Dendritic cell treated with granulocyte-macrophage colony-stimulating factor and Interleukin-4, amounts not matched to agents 40 ng/mL and 50 ng/mL, for 4 days (primary cell): ENCODE results near the gene MICU1.
"Not testable (repeated sequence)": the region's sequence is repeated elsewhere in the genome, so short reads cannot be mapped to it uniquely, and the experiment has no call there.

Experiments used
- H3K27ac Mint-ChIP-seq: one replicate; pipeline ENCODE4 v1.8.0; 2022; ENCODE audit warnings: mild to moderate bottlenecking, mixed read lengths
- H3K27me3 Mint-ChIP-seq: one replicate; pipeline ENCODE4 v1.8.0; 2022; ENCODE audit warnings: mild to moderate bottlenecking, mixed read lengths
- H3K36me3 Mint-ChIP-seq: one replicate; pipeline ENCODE4 v1.8.0; 2022; ENCODE audit warnings: low read depth, mixed read lengths
- H3K4me1 Mint-ChIP-seq: one replicate; pipeline ENCODE4 v1.8.0; 2022; ENCODE audit warnings: low read depth, mixed read lengths
- H3K4me3 Mint-ChIP-seq: one replicate; pipeline ENCODE4 v1.8.0; 2022; ENCODE audit warnings: mild to moderate bottlenecking, moderate library complexity, mixed read lengths
- H3K9me3 Mint-ChIP-seq: one replicate; pipeline ENCODE4 v1.8.0; 2022; ENCODE audit warnings: mixed read lengths
- intact Hi-C: fragments of 100-400 bp; cut with micrococcal nuclease; formaldehyde crosslinking; loops from one replicate; pipeline ENCODE4 v1.15.0; 2022

Gene MICU1

GRCh38 chr10:72461085-72461484 is 164.8 kb downstream of the MICU1 start:
- Mint-ChIP-seq H3K4me3 (no peak overlapping the region), H3K9me3 (no peaks in the 10 kb centered on the region), H3K4me1 (peaks cover 27% of the 10 kb centered on the region), H3K27ac (no peak overlapping the region), H3K36me3 (peaks cover 20% of the 10 kb centered on the region), H3K27me3 (no peaks in the 10 kb centered on the region)
- intact Hi-C loops, result no loop called here

- Mint-ChIP-seq H3K27ac (no peak overlapping the region), H3K4me1 (peaks cover 33% of the 10 kb centered on the region), H3K27me3 (no peaks in the 10 kb centered on the region), H3K9me3 (no peaks in the 10 kb centered on the region), H3K36me3 (peaks cover 14% of the 10 kb centered on the region), H3K4me3 (no peak overlapping the region)
- intact Hi-C loops, result no loop called here
Observed at GRCh38 chr10:72460284-72460876, 165.5 kb downstream of the MICU1 start.

GRCh38 chr10:72459301-72459700 is 166.6 kb downstream of the MICU1 start:
- Mint-ChIP-seq H3K4me1 (peaks cover 33% of the 10 kb centered on the region), H3K36me3 (peaks cover 22% of the 10 kb centered on the region), H3K27ac (no peak overlapping the region), H3K9me3 (no peaks in the 10 kb centered on the region), H3K4me3 (no peak overlapping the region), H3K27me3 (no peaks in the 10 kb centered on the region)
- intact Hi-C loops, result no loop called here

GRCh38 chr10:72455889-72456595 is 169.8 kb downstream of the MICU1 start:
- H3K4me3 Mint-ChIP-seq, result no peak overlapping the region
- no peaks in the 10 kb centered on the region for H3K27me3 Mint-ChIP-seq
- H3K27ac Mint-ChIP-seq, result no peak overlapping the region
- no peaks in the 10 kb centered on the region for H3K9me3 Mint-ChIP-seq
- H3K36me3 Mint-ChIP-seq, result peaks cover 23% of the 10 kb centered on the region
- peaks cover 33% of the 10 kb centered on the region for H3K4me1 Mint-ChIP-seq
- intact Hi-C loops, result no loop called here

GRCh38 chr10:72449941-72450441 is 175.9 kb downstream of the MICU1 start:
- Mint-ChIP-seq H3K4me1 (no peaks in the 10 kb centered on the region), H3K27me3 (no peaks in the 10 kb centered on the region), H3K36me3 (peaks cover 34% of the 10 kb centered on the region), H3K27ac (no peak overlapping the region), H3K4me3 (no peak overlapping the region), H3K9me3 (no peaks in the 10 kb centered on the region)
- intact Hi-C loops, result no loop called here

- no peaks in the 10 kb centered on the region for H3K27me3 Mint-ChIP-seq
- intact Hi-C loops, result no loop called here
- H3K4me3 Mint-ChIP-seq, result no peak overlapping the region
- no peaks in the 10 kb centered on the region for H3K9me3 Mint-ChIP-seq
- H3K27ac Mint-ChIP-seq, result no peak overlapping the region
- no peaks in the 10 kb centered on the region for H3K4me1 Mint-ChIP-seq
- peaks cover 29% of the 10 kb centered on the region for H3K36me3 Mint-ChIP-seq
Observed at GRCh38 chr10:72445851-72446250, 180.0 kb downstream of the MICU1 start.

GRCh38 chr10:72442969-72443368 is 182.9 kb downstream of the MICU1 start:
- H3K4me3 Mint-ChIP-seq, H3K27me3 Mint-ChIP-seq, H3K27ac Mint-ChIP-seq, intact Hi-C loops, H3K9me3 Mint-ChIP-seq: not testable (repeated sequence)
- Mint-ChIP-seq H3K36me3 (peaks cover 23% of the 10 kb centered on the region), H3K4me1 (peaks cover 17% of the 10 kb centered on the region)

GRCh38 chr10:72435570-72435969 is 190.3 kb downstream of the MICU1 start:
- H3K27ac Mint-ChIP-seq, result no peak overlapping the region
- H3K4me1 Mint-ChIP-seq, result peaks cover 17% of the 10 kb centered on the region
- intact Hi-C loops, result no loop called here
- H3K36me3 Mint-ChIP-seq, result peaks cover 29% of the 10 kb centered on the region
- no peaks in the 10 kb centered on the region for H3K9me3 Mint-ChIP-seq
- no peaks in the 10 kb centered on the region for H3K27me3 Mint-ChIP-seq
- H3K4me3 Mint-ChIP-seq, result no peak overlapping the region

- H3K27ac Mint-ChIP-seq, H3K4me1 Mint-ChIP-seq, H3K9me3 Mint-ChIP-seq, H3K4me3 Mint-ChIP-seq, intact Hi-C loops, H3K27me3 Mint-ChIP-seq: not testable (repeated sequence)
- peaks cover 19% of the 10 kb centered on the region for H3K36me3 Mint-ChIP-seq
Observed at GRCh38 chr10:72430936-72431335, 194.9 kb downstream of the MICU1 start.

- H3K4me1 Mint-ChIP-seq, result no peaks in the 10 kb centered on the region
- H3K27ac Mint-ChIP-seq, result no peak overlapping the region
- intact Hi-C loops, result no loop called here
- no peaks in the 10 kb centered on the region for H3K27me3 Mint-ChIP-seq
- H3K4me3 Mint-ChIP-seq, result no peak overlapping the region
- no peaks in the 10 kb centered on the region for H3K9me3 Mint-ChIP-seq
- peaks cover 11% of the 10 kb centered on the region for H3K36me3 Mint-ChIP-seq
Observed at GRCh38 chr10:72429931-72430330, 195.9 kb downstream of the MICU1 start.

- Mint-ChIP-seq H3K27ac (no peak overlapping the region), H3K4me3 (no peak overlapping the region), H3K27me3 (no peaks in the 10 kb centered on the region), H3K4me1 (no peaks in the 10 kb centered on the region), H3K36me3 (peaks cover 15% of the 10 kb centered on the region), H3K9me3 (peaks cover 14% of the 10 kb centered on the region)
- intact Hi-C loops, result no loop called here
Observed at GRCh38 chr10:72426986-72427385, 198.9 kb downstream of the MICU1 start.

GRCh38 chr10:72425133-72425532 is 200.7 kb downstream of the MICU1 start:
- Mint-ChIP-seq H3K27me3 (no peaks in the 10 kb centered on the region), H3K9me3 (peaks cover 18% of the 10 kb centered on the region), H3K27ac (no peak overlapping the region), H3K4me3 (no peak overlapping the region), H3K36me3 (peaks cover 33% of the 10 kb centered on the region), H3K4me1 (no peaks in the 10 kb centered on the region)
- intact Hi-C loops, result no loop called here

GRCh38 chr10:72424561-72424960 is 201.3 kb downstream of the MICU1 start:
- intact Hi-C loops, result no loop called here
- Mint-ChIP-seq H3K27ac (no peak overlapping the region), H3K9me3 (peaks cover 18% of the 10 kb centered on the region)

GRCh38 chr10:72423426-72423825 is 202.5 kb downstream of the MICU1 start:
- intact Hi-C loops, result no loop called here

More at GRCh38 chr10:72424561-72424960, 201.3 kb downstream of the MICU1 start:
- Mint-ChIP-seq H3K27me3 (no peaks in the 10 kb centered on the region), H3K4me1 (no peaks in the 10 kb centered on the region), H3K4me3 (no peak overlapping the region), H3K36me3 (peaks cover 38% of the 10 kb centered on the region)

More at GRCh38 chr10:72423426-72423825, 202.5 kb downstream of the MICU1 start:
- H3K36me3 Mint-ChIP-seq, result peaks cover 42% of the 10 kb centered on the region
- no peaks in the 10 kb centered on the region for H3K4me1 Mint-ChIP-seq
- no peak overlapping the region for H3K4me3 Mint-ChIP-seq
- H3K27me3 Mint-ChIP-seq, result no peaks in the 10 kb centered on the region
- H3K27ac Mint-ChIP-seq, result no peak overlapping the region
- peaks cover 18% of the 10 kb centered on the region for H3K9me3 Mint-ChIP-seq
